Measurements from ENCODE around the gene TP73. TPM values are rescaled to one million over a fixed set of nuclear protein-coding genes. Genes with fewer than 3 reads are reported as not detected.
A peak's percentile ranks its signal among the peaks of the same experiment; 100 is the strongest.

Gene TP73
- total RNA-seq, 2 donors from 2014 or later: 1.5 to 5.7 TPM

GRCh38 chr1:3693321-3693720 is 41.0 kb downstream of the TP73 start:
- no peaks in the 10 kb centered on the region for H3K9me3 Mint-ChIP-seq
- DNase-seq (ENCODE audit: low spot score): no peak
- peaks cover 0 to 5% of the 10 kb centered on the region in 2 donors for H3K4me1 Mint-ChIP-seq (ENCODE audit: low read depth in 2 of 2)
- ATAC-seq: no peak
- H3K36me3 Mint-ChIP-seq: no peaks in the 10 kb centered on the region
- no peak overlapping the region for H3K4me3 Mint-ChIP-seq
- H3K27ac Mint-ChIP-seq: no peak overlapping the region
- peaks cover 0 to 3% of the 10 kb centered on the region in 2 donors for H3K27me3 Mint-ChIP-seq

GRCh38 chr1:3695326-3696217 is 43.3 kb downstream of the TP73 start:
- Mint-ChIP-seq H3K36me3 (no peaks in the 10 kb centered on the region), H3K4me1 (ENCODE audit: low read depth in 2 of 2) (peaks cover 0 to 5% of the 10 kb centered on the region in 2 donors), H3K9me3 (no peaks in the 10 kb centered on the region), H3K4me3 (peak overlapping the region; percentile 23), H3K27ac (no peak overlapping the region), H3K27me3 (peaks cover 0 to 3% of the 10 kb centered on the region in 2 donors)
- ATAC-seq (peak; percentile 13 to 40), DNase-seq (ENCODE audit: low spot score) (no peak)

- H3K36me3 Mint-ChIP-seq: no peaks in the 10 kb centered on the region
- DNase-seq (ENCODE audit: low spot score) (no peak), ATAC-seq (no peak)
- H3K9me3 Mint-ChIP-seq: no peaks in the 10 kb centered on the region
- H3K4me3 Mint-ChIP-seq: no peak overlapping the region
- H3K27me3 Mint-ChIP-seq: peaks cover 0 to 3% of the 10 kb centered on the region in 2 donors
- H3K4me1 Mint-ChIP-seq (ENCODE audit: low read depth in 2 of 2): peaks cover 0 to 5% of the 10 kb centered on the region in 2 donors
- no peak overlapping the region for H3K27ac Mint-ChIP-seq
Observed at GRCh38 chr1:3696689-3697088, 44.4 kb downstream of the TP73 start.

- Mint-ChIP-seq H3K27me3 (peaks cover 0 to 3% of the 10 kb centered on the region in 2 donors), H3K27ac (no peak overlapping the region), H3K9me3 (no peaks in the 10 kb centered on the region), H3K4me1 (ENCODE audit: low read depth in 2 of 2) (peaks cover 0 to 5% of the 10 kb centered on the region in 2 donors), H3K4me3 (no peak overlapping the region), H3K36me3 (no peaks in the 10 kb centered on the region)
- ATAC-seq (no peak), DNase-seq (ENCODE audit: low spot score) (no peak)
Observed at GRCh38 chr1:3697104-3697503, 44.8 kb downstream of the TP73 start.

- H3K4me1 Mint-ChIP-seq (ENCODE audit: low read depth in 2 of 2): peaks cover 0 to 5% of the 10 kb centered on the region in 2 donors
- no peak overlapping the region for H3K4me3 Mint-ChIP-seq
- DNase-seq (ENCODE audit: low spot score) (no peak), ATAC-seq (no peak)
- H3K27me3 Mint-ChIP-seq: peaks cover 0 to 3% of the 10 kb centered on the region in 2 donors
- H3K36me3 Mint-ChIP-seq: no peaks in the 10 kb centered on the region
- H3K9me3 Mint-ChIP-seq: no peaks in the 10 kb centered on the region
- H3K27ac Mint-ChIP-seq: no peak overlapping the region
Observed at GRCh38 chr1:3697810-3698209, 45.5 kb downstream of the TP73 start.

GRCh38 chr1:3698660-3699408 is 46.5 kb downstream of the TP73 start:
- Mint-ChIP-seq H3K27ac (no peak overlapping the region), H3K27me3 (peaks cover 0 to 3% of the 10 kb centered on the region in 2 donors), H3K36me3 (no peaks in the 10 kb centered on the region), H3K4me1 (ENCODE audit: low read depth in 2 of 2) (peaks cover 0 to 5% of the 10 kb centered on the region in 2 donors), H3K9me3 (no peaks in the 10 kb centered on the region), H3K4me3 (no peak overlapping the region)
- no peak for ATAC-seq
- DNase-seq (ENCODE audit: low spot score): no peak

GRCh38 chr1:3699596-3699995 is 47.3 kb downstream of the TP73 start:
- ATAC-seq: no peak
- H3K27me3 Mint-ChIP-seq: peaks cover 0 to 3% of the 10 kb centered on the region in 2 donors
- H3K9me3 Mint-ChIP-seq: no peaks in the 10 kb centered on the region
- H3K4me1 Mint-ChIP-seq (ENCODE audit: low read depth in 2 of 2): peaks cover 0 to 9% of the 10 kb centered on the region in 2 donors
- H3K4me3 Mint-ChIP-seq: no peak overlapping the region
- DNase-seq (ENCODE audit: low spot score): no peak
- H3K27ac Mint-ChIP-seq: no peak overlapping the region
- no peaks in the 10 kb centered on the region for H3K36me3 Mint-ChIP-seq

- ATAC-seq (no peak), DNase-seq (ENCODE audit: low spot score) (no peak)
- no peaks in the 10 kb centered on the region for H3K9me3 Mint-ChIP-seq
- H3K4me1 Mint-ChIP-seq (ENCODE audit: low read depth in 2 of 2): peaks cover 0 to 7% of the 10 kb centered on the region in 2 donors
- no peak overlapping the region for H3K4me3 Mint-ChIP-seq
- H3K27ac Mint-ChIP-seq: no peak overlapping the region
- H3K27me3 Mint-ChIP-seq: peaks cover 0 to 3% of the 10 kb centered on the region in 2 donors
- H3K36me3 Mint-ChIP-seq: no peaks in the 10 kb centered on the region
Observed at GRCh38 chr1:3700631-3701030, 48.3 kb downstream of the TP73 start.

- Mint-ChIP-seq H3K36me3 (no peaks in the 10 kb centered on the region), H3K4me1 (ENCODE audit: low read depth in 2 of 2) (peaks cover 0 to 4% of the 10 kb centered on the region in 2 donors), H3K27ac (no peak overlapping the region), H3K27me3 (no peaks in the 10 kb centered on the region), H3K4me3 (no peak overlapping the region), H3K9me3 (no peaks in the 10 kb centered on the region)
- no peak for DNase-seq (ENCODE audit: low spot score)
- ATAC-seq: no peak
Observed at GRCh38 chr1:3702528-3702927, 50.2 kb downstream of the TP73 start.

- peak overlapping the region in 1 of 2 donors; percentile 72 for H3K27ac Mint-ChIP-seq
- no peak overlapping the region for H3K4me3 Mint-ChIP-seq
- peaks cover 0 to 4% of the 10 kb centered on the region in 2 donors for H3K4me1 Mint-ChIP-seq (ENCODE audit: low read depth in 2 of 2)
- H3K27me3 Mint-ChIP-seq: no peaks in the 10 kb centered on the region
- no peaks in the 10 kb centered on the region for H3K9me3 Mint-ChIP-seq
- no peak for ATAC-seq
- H3K36me3 Mint-ChIP-seq: no peaks in the 10 kb centered on the region
- no peak for DNase-seq (ENCODE audit: low spot score)
Observed at GRCh38 chr1:3702990-3703728, 50.8 kb downstream of the TP73 start.

GRCh38 chr1:3703786-3704371 is 51.6 kb downstream of the TP73 start:
- Mint-ChIP-seq H3K27me3 (no peaks in the 10 kb centered on the region), H3K4me3 (peak overlapping the region; percentile 10), H3K4me1 (ENCODE audit: low read depth in 2 of 2) (peaks cover 0 to 4% of the 10 kb centered on the region in 2 donors), H3K27ac (peak overlapping the region in 1 of 2 donors; percentile 72), H3K9me3 (no peaks in the 10 kb centered on the region), H3K36me3 (no peaks in the 10 kb centered on the region)
- ATAC-seq (no peak), DNase-seq (ENCODE audit: low spot score) (no peak)

- H3K27me3 Mint-ChIP-seq: no peaks in the 10 kb centered on the region
- no peaks in the 10 kb centered on the region for H3K9me3 Mint-ChIP-seq
- H3K36me3 Mint-ChIP-seq: no peaks in the 10 kb centered on the region
- H3K4me3 Mint-ChIP-seq: no peak overlapping the region
- H3K4me1 Mint-ChIP-seq (ENCODE audit: low read depth in 2 of 2): peaks cover 0 to 4% of the 10 kb centered on the region in 2 donors
- no peak for DNase-seq (ENCODE audit: low spot score)
- no peak overlapping the region for H3K27ac Mint-ChIP-seq
- ATAC-seq: no peak
Observed at GRCh38 chr1:3705341-3705950, 53.1 kb downstream of the TP73 start.
